Measurements from ENCODE around the gene HLCS. TPM values are rescaled to one million over a fixed set of nuclear protein-coding genes. Genes with fewer than 3 reads are reported as not detected.

Gene HLCS
- total and polyA plus RNA-seq, 2 donors (not counting 3 experiments of a cell fraction or from before 2014, with no cell fraction given) = 6.7 to 17.2 TPM

DNA sequence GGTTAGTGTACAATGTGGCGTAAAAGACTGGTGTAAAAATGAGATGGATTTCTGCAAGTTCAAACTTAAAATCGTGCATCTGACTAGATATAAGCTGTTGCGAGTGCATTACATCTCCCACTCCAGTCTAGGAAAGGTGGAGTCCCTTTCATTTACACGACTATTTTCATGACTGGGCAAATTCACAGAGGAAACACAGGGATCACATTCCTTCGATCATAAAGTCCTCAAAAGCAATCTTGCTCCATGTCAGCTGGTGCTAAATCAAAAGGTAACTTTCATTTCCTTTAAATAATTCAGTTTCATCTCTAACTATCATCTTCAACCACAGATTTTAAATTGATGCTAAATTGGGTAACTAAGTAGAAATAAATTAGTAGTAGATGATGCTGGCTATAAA is 100.0 kb downstream of the HLCS start:
- no peaks in the 10 kb centered on the region for H3K79me2 ChIP-seq (ENCODE audit: control insufficient read depth, insufficient read depth, low read length)
- no peaks in the 10 kb centered on the region for H3K9me1 ChIP-seq (replicated peaks; ENCODE audit: control insufficient read depth, extremely low read depth, insufficient read depth, low read length)
- intact Hi-C loops (cut with micrococcal nuclease) = no loop called here
- DNase-seq (ENCODE audit: low read depth, low spot score) = no peak
- H3K4me1 ChIP-seq (ENCODE audit: control insufficient read depth, extremely low read depth, insufficient read depth, low read length) = peaks cover 1% of the 10 kb centered on the region
- CTCF ChIA-PET = interaction anchor here (1.9 kb wide), 1 partner anchor 12 kb away, joined by 6 read pairs; no protein-coding TSS in a partner anchor
- BruUV-seq (replicated peaks) = no TSS peak
- no peaks in the 10 kb centered on the region for H3K9me3 ChIP-seq (replicated peaks; ENCODE audit: control insufficient read depth, insufficient read depth, low read length)
- H3K27ac ChIP-seq (ENCODE audit: insufficient read depth, low read depth, low read length) = no peak overlapping the region
- FAIRE-seq = no peak
- no peaks in the 10 kb centered on the region for H4K20me1 ChIP-seq (replicated peaks; ENCODE audit: control insufficient read depth, extremely low read depth, insufficient read depth, low read length)
- H3K4me2 ChIP-seq (ENCODE audit: insufficient read depth, low read length) = no peak overlapping the region
- no peak overlapping the region for H3K9ac ChIP-seq (replicated peaks; ENCODE audit: extremely low read depth, insufficient read depth, low read length)
- H3K27me3 ChIP-seq (ENCODE audit: control insufficient read depth in 2 of 2, insufficient read depth in 2 of 2, low read length in 2 of 2) = no peaks in the 10 kb centered on the region
- POLR2A ChIA-PET = no interaction called here
- H3K36me3 ChIP-seq (ENCODE audit: control insufficient read depth in 2 of 2, extremely low read depth in 1 of 2, insufficient read depth in 2 of 2, low read length in 2 of 2) = no peaks in the 10 kb centered on the region
- dilution Hi-C loops (cut with MboI; ENCODE audit: extremely low pct_ligation_motif_present, low sequenced_read_pairs) = no loop called here
- no peak overlapping the region for H3K4me3 ChIP-seq (replicated peaks in 1 of 3; ENCODE audit: insufficient read depth in 1 of 3, low read depth in 1 of 3, low read length in 3 of 3)
- TF ChIP-seq, protein P1, sequence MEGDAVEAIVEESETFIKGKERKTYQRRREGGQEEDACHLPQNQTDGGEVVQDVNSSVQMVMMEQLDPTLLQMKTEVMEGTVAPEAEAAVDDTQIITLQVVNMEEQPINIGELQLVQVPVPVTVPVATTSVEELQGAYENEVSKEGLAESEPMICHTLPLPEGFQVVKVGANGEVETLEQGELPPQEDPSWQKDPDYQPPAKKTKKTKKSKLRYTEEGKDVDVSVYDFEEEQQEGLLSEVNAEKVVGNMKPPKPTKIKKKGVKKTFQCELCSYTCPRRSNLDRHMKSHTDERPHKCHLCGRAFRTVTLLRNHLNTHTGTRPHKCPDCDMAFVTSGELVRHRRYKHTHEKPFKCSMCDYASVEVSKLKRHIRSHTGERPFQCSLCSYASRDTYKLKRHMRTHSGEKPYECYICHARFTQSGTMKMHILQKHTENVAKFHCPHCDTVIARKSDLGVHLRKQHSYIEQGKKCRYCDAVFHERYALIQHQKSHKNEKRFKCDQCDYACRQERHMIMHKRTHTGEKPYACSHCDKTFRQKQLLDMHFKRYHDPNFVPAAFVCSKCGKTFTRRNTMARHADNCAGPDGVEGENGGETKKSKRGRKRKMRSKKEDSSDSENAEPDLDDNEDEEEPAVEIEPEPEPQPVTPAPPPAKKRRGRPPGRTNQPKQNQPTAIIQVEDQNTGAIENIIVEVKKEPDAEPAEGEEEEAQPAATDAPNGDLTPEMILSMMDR (IDR thresholded peaks at IDR 0.05; ENCODE audit: extremely low read depth in 1 of 2, insufficient read depth in 1 of 2, low read depth in 1 of 2, low read length in 2 of 2) = no peak
- TF ChIP-seq, protein P2, sequence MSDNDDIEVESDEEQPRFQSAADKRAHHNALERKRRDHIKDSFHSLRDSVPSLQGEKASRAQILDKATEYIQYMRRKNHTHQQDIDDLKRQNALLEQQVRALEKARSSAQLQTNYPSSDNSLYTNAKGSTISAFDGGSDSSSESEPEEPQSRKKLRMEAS (IDR thresholded peaks at IDR 0.05; ENCODE audit: insufficient read depth, insufficient read length) = no peak
- TF ChIP-seq POLR2AphosphoS5 (IDR thresholded peaks at IDR 0.05; ENCODE audit: insufficient read depth, low read depth, low read length) (no peak), POLR2A (IDR thresholded peaks at IDR 0.05; ENCODE audit: low read depth, low read length) (no peak), GATA2 (IDR thresholded peaks at IDR 0.05; ENCODE audit: insufficient read depth, insufficient read length, low read depth, low read length) (no peak), MYC (IDR thresholded peaks at IDR 0.05; ENCODE audit: low read depth, low read length) (no peak), JUN (IDR thresholded peaks at IDR 0.05; ENCODE audit: borderline replicate concordance, insufficient read depth, insufficient read length, low read depth) (no peak), EZH2 (IDR thresholded peaks at IDR 0.05; ENCODE audit: borderline replicate concordance, low read depth, low read length, severe bottlenecking) (no peak), FOS (IDR thresholded peaks at IDR 0.05; ENCODE audit: borderline replicate concordance, insufficient read depth, low read length) (no peak)
- no peak overlapping the region for H2AFZ ChIP-seq (ENCODE audit: low read depth, low read length)

Measured in endothelial cell of umbilical vein (primary cell).